ENCODE results near the gene CEBPG.

The CEBPG gene

DNA sequence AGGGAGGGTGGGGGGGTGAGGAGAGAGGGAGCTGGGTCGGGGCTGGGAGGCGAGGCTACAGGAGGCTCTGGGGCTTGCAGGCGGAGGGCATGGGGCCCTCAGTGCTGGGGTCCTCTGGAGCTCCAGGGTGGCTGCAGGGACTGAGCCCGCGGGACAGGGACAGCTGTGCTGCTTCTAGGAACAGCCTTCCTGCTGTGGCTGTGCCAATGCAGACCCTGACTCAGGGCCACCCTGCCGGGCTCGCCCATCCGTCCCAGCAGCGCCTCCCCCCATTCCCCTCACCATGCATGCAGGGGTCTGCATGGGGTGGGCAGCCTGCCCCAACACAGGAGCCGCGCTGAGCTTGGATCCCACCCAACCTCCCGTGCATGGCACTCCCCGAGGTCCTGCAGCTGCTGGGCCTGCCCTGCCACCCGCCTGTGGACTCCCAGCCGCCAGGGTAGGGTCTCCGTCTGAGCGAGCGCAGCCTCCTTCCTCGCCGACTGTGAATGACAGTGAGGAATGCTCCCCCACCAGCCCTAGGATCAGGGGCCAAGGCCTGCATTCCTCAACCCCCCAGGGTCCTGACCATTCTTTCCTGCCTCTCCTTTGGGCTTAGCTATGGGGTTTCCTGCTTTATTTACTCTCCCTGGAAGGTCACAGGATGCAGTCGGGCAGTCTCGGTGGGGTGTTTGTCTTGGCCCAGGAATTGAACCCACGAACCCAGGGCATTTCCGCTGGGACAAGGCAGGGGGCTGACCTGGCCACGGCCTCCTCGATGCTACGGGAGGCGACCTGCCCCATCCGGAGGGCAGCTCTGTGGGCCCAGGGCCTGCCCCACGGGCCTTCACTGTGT is 23.4 kb downstream of the CEBPG start:
- DNase-seq, result peak; percentile 18

DNA sequence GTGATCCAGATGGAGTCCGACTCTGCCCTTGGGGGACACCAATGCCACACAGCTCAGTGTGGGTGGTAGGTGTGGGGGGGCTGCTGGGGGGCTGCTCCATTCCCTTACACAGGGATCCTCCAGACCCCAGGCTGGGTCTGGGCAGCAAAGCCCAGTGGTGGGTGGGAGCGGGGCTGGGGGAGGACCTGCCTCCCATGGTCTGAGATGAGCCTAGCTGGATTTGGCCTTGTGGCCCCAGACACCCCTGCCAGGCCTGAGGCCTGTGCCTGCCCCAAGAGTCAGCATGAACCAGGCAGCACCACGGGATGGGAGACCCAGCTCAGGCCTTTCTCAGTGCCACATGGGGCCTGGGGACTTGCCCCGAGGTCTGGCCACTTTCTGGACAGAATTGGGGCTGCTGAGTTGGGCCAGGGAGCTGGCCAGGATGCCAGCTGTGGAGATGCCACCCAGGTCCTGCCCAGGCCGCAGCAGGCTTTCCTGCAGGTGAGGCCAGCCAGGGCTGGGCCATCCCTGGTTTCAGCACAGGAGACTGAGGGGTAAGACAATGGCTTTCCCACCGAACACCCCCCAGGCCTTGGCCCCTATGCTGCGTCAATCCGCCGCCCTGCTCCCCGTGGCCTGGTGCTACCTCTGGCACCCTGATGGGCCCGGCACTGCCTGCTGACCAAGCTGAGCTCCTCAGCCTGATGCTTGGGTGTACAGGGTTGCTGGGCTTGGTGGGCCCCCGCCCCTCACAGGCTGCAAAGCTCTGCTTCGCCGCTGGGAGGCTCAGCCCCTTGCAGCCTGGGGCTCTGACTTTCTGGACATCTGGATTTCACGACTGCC is 24.2 kb downstream of the CEBPG start:
- DNase-seq, result no peak

DNA sequence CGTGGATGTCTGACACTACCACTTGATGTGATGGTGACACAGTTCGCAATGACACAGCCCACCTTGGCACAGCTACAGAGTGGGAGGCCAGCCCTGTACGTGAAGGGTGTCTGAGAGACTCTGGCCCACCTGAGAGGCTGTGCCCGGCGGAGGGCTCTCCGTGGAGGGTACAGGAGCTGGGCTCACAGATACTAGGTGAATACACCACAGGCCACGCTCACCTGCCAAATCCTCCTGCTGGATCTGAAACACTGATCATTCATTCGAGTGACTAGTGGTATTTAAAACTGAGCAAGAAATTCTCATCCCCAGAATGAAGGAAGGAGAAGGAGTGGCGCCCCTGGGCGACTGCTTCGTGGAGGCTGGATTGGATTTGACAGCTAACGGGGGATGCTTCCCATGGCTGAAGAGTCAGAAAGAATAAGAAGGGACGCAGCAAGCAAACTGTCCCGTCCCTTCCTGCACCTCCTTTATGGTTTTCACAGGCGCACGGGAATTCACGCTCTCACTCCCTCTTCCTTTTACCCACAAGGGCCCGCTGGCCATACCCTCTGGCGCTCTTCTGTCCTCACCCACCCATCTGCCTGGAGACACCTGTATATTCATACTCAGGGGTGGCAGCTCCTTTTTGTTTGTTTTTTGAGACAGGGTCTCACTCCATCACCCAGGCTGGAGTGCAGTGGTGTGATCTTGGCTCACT is 25.0 kb downstream of the CEBPG start:
- no peak for DNase-seq

DNA sequence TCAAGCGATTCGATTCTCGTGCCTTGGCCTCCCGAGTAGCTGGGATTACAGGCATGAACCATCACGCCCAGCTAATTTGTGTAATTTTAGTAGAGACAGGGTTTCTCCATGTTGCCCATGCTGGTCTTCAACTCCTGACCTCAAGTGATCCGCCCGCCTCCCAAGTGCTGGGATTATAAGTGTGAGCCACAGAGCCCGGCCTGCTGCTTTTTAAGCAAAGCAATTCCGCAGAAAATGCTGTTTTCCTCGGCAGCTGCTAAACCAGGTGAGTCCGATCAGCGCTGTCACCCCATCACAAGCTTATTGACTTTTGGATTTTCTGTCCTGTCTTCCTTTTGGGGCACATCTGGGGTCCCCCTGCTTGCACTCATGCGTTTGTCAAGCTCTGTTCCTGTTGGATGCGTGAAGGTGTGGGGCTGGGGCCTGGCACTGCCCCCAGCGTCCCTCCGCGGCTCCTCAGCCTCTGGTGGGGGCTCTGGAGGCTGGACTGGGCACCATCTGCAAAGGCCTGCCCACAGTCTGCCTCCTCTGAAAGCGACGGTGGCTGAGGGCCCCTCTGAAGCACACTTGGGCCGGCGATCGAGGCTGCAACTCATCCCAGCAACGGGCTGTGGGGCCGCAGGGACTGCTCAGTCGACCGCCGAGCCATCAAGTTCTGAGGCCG is 25.7 kb downstream of the CEBPG start:
- no peak for DNase-seq

DNA sequence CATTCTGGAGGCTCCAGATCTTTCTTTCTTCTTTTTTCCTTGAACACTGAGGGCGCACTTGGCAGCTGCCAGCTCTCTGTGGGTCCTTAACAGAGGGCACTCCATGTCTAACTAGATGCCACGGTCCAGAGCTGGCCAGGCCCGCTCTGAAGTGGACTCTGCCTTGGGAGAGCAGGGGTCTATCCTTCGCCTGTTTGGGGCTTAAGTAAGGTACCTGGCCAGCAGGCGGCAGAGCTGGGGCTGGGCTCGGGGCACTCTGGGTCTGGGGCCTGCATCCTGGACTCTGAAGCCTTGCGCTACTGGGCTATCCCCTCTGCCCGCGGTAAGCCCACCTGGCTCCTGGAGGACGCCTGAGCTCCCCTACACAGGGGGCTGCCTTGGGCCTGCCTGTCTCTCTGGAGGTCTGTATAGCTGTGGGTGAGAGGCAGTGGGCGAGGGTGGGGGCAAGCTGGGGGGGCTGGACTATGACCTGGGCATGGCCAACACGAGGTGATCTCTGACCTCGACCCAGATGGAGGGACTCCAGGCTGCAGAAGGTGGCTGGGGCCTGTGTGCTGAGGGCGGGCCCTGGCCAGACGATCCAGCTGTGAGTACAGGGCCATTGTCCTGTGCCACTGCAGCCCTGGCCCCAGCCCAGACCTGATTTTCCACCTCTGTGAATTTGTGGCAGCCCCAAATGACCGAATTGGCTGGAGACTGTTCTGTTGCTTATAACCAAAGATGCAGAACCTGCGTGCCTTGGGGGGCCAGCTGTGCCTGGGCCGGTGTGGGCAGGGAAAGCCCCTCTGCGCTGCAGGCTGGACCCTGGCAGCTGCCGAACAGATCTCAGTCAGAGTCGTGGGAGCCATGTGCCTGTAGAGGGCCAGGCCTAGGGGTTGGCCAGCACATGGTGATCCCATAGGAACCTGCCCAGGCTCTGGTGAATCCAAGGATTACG is 26.5 kb downstream of the CEBPG start:
- no peak for DNase-seq

DNA sequence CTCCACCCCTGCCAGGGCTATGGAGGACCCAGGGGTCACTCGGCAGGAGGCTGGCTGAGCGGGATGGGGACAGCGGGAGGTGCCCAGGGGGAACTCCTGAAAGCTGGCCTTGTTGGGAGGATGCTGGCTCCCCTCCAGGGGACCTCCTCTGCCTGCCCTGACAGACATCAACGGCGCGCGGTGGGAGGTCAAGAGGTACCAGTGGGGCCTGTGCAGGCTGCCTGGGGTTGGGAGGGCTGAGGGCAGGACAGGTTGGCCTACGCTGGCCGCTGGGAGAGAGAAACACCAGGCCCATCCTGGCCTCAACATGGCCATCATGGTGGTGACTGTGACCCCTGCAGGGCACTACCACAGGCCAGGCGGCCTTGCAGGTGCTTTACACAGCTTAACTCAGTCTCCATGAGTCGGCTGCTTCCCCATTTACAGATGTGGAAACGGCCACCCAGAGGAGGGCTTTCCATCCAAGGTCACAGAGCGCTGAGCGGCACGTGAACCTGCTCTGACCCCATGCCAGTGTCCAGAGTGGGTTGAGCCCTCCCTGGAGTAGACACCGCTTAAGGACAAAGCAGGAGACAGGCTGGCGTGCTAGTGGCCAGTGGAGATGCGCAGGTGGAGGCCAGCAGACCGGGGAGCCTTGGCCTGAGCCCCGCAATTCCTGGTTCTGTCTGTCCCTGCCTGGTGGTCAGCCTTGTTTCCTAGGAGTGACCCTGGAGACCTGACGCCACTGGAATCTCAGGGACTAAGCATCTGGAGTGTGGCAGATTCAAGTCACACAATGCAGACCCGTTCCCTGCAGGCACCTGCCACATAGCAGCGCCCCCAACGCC is 27.6 kb downstream of the CEBPG start:
- no peak for DNase-seq

DNA sequence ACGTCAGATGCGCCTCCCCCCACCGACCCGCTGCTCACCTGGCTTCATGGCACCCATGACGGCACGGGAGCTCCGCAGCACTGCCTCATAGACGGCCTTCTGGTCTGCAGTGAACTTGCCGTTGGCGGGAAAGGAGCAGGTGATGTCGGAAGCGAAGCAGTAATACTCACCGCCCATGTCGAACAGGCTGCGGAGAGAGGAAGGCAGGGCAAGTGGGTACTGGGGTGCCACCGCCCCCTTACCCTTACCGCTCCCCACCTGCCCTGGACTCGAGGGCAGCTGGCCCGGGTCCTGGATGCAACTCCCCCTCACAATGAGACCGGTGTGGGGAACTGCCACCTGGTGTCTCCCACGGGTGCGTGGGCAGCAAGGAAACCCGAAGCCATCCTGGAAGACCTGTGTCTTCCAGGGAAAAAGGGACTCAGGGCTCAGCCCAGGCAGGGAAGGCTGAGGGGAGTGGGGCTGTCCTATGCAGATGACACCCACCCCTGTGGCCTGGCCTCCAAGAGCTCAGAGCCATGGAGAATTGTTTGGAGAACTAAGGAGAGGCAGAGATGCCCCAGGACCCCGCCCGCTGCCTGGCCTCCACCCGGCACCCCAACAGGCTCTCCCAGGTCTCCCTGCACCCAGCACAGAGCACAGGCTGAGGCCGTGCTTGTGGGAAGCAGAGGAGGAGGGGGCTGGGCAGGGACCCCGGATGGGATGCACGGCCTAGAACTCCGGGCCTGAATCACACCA is 28.3 kb downstream of the CEBPG start:
- no peak for DNase-seq

DNA sequence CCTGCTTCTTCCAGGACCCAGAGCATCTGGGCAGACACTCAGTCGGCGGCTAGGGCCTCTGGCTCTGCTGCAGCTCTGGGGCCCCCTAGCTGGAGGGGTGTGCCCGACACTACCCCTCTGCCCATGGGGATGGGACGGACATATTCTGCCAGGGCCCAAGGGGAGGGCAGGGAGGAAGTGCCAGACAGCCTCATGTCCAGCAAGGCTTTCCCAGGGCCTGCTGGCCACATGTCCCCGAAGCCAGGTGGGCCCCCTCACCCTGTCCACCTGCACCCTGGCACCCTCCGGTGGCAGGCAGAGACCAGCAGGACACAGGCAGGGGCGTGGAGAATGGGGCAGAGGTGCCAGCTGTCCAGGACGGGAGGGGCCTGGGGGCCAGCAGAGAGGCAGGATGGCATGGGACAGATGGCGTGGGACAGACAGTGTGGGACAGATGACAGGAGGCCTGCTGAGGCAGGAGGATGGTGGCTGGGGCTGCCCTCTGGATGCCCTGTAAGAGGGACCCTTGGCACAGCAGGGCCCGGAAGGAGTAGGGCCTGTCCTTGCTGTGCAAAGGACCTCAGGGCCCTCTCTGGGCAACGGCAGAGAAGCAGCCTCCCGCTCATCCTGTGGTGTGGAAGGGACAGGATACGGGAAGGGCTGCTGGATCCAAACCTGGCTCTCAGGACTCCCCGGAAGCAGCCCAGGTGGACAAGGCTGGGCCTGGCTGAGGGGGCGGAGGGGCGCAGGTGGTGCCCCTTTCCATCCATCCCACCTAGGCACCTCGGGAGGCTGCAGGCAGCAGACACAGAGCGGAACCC is 29.1 kb downstream of the CEBPG start:
- DNase-seq, result no peak

DNA sequence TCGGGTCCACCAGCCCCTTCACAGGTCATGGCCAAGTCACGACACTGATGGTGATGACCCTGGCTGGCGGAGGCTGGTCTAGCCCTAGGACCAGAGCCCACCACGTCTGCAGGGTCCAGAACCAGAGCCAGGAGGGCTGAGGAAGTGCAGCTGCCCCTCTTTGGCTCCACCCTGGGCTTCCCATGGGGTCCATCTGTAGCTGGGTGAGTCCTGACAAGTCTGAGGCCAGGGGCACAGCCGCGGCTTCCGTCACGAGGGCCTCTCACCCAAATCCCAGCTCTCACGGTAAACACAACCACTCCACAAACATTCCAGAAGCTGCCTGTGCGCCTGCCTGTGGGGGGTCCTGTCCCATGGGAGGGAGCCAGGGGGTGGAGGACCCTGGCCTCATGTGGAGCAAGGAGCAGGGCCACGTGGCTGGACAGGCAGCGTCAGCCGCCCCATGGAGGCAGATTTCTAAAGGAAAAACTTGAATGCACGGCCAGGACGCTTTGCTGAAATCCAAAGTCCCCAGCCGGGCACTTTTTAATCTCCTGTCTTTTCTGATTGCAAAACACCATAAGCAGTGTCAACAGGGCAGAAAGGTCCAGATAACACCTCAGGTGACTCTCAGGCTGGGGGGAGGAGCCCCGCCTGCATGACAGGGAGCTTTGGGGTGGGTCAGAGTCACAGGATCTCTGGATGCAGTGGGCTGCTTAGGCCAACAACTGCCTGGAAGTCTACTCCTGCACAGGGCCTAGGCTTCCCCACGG is 29.9 kb downstream of the CEBPG start:
- no peak for DNase-seq

DNA sequence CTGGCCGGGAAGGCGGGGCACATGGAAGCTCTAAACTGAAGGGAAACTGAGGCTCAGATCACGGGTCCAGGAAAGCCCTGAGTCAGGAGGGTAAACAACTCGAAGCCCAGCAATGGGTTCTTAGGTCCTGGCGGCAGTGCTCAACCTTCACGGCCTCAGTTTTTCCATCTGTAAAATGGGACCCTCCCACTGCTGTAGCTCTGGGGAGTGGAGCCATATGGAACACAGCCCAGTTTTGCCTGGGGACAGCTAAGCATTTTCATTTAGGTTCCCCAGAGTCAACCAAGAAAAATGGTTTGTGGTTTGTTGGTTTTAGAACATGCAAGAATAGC is 30.4 kb downstream of the CEBPG start:
- no peak for DNase-seq

DNA sequence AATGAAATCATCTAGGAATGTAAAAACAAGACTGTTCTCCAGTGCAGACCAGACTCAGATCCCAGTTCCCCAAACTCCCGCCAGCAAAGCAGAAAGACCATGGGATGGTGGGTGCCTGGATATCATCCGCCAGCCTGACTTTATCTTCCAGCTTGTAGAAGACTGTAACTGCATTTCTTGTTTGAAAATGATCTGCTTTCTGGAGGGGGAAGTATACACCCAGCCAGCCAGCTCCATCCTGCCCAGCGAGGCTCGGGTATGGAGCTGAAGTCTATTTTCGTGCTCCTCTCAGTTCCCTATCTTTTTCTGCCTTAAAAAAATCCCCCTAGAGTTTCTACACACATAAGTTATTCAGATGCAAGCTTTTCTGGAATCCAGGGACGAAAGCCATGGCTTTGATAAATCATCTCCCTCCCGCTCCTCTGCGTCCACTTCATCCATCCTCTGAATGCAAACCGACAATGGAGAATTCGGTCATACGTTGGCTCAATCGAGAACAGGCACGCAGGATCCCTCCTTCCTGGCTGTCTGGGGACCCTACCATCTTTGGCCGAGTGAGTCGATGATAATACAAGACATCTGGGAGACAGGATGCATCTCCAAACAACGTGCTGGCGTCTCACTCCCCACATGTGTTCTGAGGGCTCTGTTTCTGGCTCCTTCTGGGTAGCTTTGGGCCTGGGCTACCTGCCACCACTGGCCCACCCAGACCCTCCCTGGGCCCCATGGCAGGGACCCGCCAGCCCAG is 31.2 kb downstream of the CEBPG start:
- DNase-seq, result no peak

DNA sequence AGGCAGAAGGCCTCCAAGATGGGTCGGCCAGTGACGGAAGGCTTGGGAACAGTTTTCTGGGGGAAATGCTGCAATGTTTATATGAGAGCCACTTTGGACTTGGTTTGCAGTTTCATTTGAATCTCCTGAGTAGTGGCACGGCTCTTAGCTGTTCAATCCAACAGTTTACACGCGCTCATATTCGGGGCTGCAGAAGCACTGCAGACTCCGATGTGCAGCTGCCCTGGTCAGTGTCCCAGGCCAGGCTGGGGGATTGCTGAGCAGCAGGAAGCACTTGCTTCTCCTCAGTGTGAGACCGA is 31.7 kb downstream of the CEBPG start:
- no peak for DNase-seq

DNA sequence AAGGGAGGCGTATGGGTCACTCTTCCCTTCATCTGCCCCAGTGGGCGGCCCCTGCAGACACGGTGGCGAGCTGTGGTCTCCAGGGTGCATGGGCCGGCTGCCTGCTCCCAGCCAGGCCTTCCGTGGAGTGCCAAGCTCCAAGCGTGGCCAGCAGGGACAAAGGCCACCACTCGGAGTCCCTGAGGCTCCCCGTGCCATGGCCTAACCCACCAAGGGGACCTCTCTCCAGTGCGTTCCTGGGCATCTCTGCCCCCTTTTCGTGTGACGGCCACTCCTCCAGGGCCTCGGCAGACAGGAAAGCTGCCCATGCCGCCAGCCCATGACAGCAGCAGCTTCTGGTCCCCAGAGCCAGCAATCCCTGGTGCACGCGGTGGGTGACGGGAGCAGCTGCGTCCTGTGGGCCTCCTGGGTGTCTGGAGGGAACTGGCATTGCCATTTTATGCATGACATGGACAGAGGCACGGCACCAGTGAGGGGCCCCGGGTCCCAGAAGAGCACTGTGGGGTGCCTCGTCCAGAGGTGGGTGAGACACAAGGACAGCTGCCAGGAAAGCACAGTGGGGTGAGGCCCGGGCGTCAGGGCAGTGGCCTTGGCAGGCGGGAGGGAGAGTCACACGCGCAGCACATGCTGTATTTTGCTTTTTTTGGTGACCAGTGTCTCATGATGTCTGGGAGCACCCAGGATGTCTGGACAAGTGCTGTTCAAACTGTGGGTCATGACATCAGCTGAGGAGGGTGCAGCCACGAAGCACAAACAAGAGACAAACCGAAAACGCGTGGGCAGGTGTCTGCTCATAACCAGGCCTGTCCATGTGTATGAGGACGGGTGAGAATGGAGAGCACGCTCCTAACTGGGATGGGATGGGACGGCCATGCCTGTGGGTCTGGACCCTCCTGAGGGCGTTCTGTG is 32.3 kb downstream of the CEBPG start:
- DNase-seq, result no peak

DNA sequence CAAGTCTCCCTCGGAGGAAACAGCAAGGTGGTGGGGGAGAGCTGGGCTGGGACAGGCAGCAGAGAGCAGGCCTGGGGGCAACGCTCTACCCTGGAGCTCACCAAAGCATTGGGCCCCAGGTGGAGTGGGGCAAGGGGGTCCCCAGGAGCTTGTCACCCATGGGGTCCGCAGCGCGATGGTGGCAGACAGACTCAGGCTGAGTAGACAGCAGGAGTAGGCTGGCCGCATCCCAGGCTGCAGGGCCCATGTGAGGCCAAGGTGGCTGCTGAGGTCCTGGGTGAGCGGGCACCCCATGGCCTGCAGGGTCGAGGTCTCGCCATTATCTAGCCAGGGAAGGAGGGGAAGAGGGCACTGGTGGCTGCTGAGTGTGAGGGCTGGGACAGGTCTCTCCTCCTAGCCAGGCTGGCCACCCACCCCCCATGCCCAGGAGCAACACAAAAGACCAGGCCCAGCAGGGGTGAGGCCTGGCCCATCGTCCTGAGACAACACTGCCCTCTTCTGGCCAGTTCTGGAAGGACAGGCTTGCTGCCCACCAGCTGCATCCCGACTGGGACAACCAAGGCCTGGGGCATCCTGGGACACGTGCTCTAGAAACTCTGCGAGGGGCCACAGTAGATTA is 33.1 kb downstream of the CEBPG start:
- peak; percentile 54 for DNase-seq

DNA sequence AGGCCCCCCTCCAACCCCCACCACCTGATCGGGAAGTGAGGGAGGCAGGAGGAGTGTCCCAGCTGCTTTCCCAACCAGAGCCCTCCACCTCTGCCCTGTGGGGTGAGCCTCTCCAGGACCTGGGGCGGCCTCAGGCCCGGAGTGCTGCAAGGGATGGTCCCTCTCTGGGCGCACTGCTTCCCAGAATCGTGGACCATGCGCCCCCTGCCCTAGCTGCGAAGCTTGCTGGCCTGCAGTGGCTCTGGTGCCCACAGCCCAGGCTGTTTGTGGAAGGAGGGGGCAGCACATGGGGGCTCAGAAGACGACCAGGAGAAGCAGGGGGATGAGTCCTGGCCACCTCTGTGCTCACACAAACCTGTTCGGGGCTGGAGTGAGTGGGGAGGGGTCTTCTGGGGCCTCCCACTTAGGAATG is 33.6 kb downstream of the CEBPG start:
- no peak for DNase-seq

DNA sequence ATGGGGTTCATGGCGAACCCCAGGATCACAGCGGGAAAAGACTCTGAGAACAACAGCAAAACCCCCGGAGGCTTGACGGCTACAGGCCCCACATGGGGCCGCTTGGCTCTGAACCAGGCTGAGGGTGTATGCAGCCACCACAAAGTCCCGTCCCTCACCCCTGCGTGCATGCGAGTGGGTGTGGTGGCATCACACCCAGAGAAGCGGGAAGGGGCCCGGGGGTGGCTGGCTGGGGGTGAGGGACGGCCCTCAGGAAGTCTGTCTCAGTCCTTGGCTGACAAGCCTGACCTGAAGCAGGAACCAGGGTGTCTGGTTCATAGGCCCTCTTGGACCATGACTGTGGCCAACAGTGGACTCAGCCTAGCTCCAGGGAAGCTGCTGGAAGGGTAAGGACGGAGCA is 34.2 kb downstream of the CEBPG start:
- no peak for DNase-seq

DNA sequence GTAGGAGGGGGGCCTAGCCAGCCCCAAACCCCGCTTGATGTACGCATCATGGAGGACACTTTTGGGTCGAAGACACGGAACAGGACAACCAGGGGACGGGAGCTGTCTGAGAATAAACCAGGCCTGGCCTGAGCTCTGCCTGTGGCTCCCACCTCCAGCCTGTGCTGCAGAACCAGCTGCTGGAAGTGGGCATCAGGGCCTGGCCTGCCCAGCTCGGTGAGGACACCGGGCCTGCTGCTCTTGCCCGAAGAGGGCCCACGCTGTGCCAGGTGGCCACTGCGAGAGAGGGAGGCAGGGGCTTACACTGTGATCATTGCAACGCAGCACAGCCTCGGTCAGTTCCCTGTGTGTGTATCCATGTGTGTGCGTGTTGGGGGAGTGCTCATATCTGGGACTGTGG is 34.6 kb downstream of the CEBPG start:
- no peak for DNase-seq

All from T1000 (cell line).